Activated CD4-positive, alpha-beta T cell treated with anti-CD3 and anti-CD28 coated beads for 4 hours (primary cell): ENCODE results near the gene IQCE.

Source experiments
- DNase-seq, 2 donors: peaks; one replicate each; pipeline ENCODE4 v3.0.0-alpha.2; 2020

IQCE gene

GRCh38 chr7:2637066-2637471 lies 78.3 kb downstream of the IQCE start:
- no peak for DNase-seq

- DNase-seq: no peak
Measured at GRCh38 chr7:2637505-2638223, 78.9 kb downstream of the IQCE start.

GRCh38 chr7:2638224-2638991 lies 79.6 kb downstream of the IQCE start:
- DNase-seq: no peak

GRCh38 chr7:2639181-2639681 lies 80.5 kb downstream of the IQCE start:
- DNase-seq: no peak

GRCh38 chr7:2639695-2640481 lies 81.1 kb downstream of the IQCE start:
- no peak for DNase-seq

- DNase-seq: no peak
Measured at GRCh38 chr7:2640482-2640830, 81.7 kb downstream of the IQCE start.

- DNase-seq: no peak
Measured at GRCh38 chr7:2640846-2641316, 82.1 kb downstream of the IQCE start.

GRCh38 chr7:2641406-2642393 lies 82.9 kb downstream of the IQCE start:
- no peak for DNase-seq

GRCh38 chr7:2643386-2644219 lies 84.8 kb downstream of the IQCE start:
- DNase-seq: no peak

GRCh38 chr7:2644220-2644561 lies 85.4 kb downstream of the IQCE start:
- DNase-seq: no peak

- DNase-seq: no peak
Measured at GRCh38 chr7:2644562-2645273, 85.9 kb downstream of the IQCE start.

GRCh38 chr7:2645274-2645868 lies 86.6 kb downstream of the IQCE start:
- no peak for DNase-seq

- no peak for DNase-seq
Measured at GRCh38 chr7:2646336-2646679, 87.5 kb downstream of the IQCE start.

GRCh38 chr7:2646680-2647571 lies 88.1 kb downstream of the IQCE start:
- no peak for DNase-seq

GRCh38 chr7:2647594-2648172 lies 88.9 kb downstream of the IQCE start:
- no peak for DNase-seq

- DNase-seq: no peak
Measured at GRCh38 chr7:2649139-2649838, 90.5 kb downstream of the IQCE start.

- no peak for DNase-seq
Measured at GRCh38 chr7:2649991-2650390, 91.2 kb downstream of the IQCE start.

GRCh38 chr7:2650451-2650850 lies 91.7 kb downstream of the IQCE start:
- no peak for DNase-seq
